Measurements from ENCODE around the gene PDE6A.

PDE6A gene

GRCh38 chr5:149962601-149963300 lies 18.2 kb upstream of the PDE6A start:
- Mint-ChIP-seq H3K4me1 (peaks cover 31% of the 10 kb centered on the region), H3K9me3 (no peaks in the 10 kb centered on the region), H3K27ac (no peak overlapping the region), H3K4me3 (peak overlapping the region in 1 of 3 experiments; percentile 89), H3K36me3 (ENCODE audit: low read depth) (no peaks in the 10 kb centered on the region), H3K27me3 (ENCODE audit: low read depth) (no peaks in the 10 kb centered on the region)
- no peak for TF ChIP-seq CTCF (IDR thresholded peaks at IDR 0.05; ENCODE audit: unreplicated experiment in 3 of 3)

- TF ChIP-seq CTCF (IDR thresholded peaks at IDR 0.05; ENCODE audit: unreplicated experiment in 3 of 3) = peak; percentile 46 to 60 (median 50)
- Mint-ChIP-seq H3K4me3 (peak overlapping the region; percentile 87 to 89 (median 87)), H3K9me3 (no peaks in the 10 kb centered on the region), H3K27me3 (ENCODE audit: low read depth) (no peaks in the 10 kb centered on the region), H3K4me1 (peaks cover 31% of the 10 kb centered on the region), H3K27ac (peak overlapping the region; percentile 37 to 87 (median 65)), H3K36me3 (ENCODE audit: low read depth) (no peaks in the 10 kb centered on the region)
These were observed 17.4 kb upstream of the PDE6A start for GRCh38 chr5:149961957-149962409.

- Mint-ChIP-seq H3K4me1 (peaks cover 31% of the 10 kb centered on the region), H3K9me3 (no peaks in the 10 kb centered on the region), H3K4me3 (peak overlapping the region; percentile 87 to 89 (median 87)), H3K36me3 (ENCODE audit: low read depth) (no peaks in the 10 kb centered on the region), H3K27me3 (ENCODE audit: low read depth) (no peaks in the 10 kb centered on the region), H3K27ac (peak overlapping the region; percentile 37 to 87 (median 65))
- TF ChIP-seq CTCF (IDR thresholded peaks at IDR 0.05; ENCODE audit: unreplicated experiment in 3 of 3) = no peak
These were observed 16.6 kb upstream of the PDE6A start for GRCh38 chr5:149961186-149961685.

GRCh38 chr5:149960272-149961185 lies 15.9 kb upstream of the PDE6A start, which contains the start of gene SLC26A2:
Gene SLC26A2, plus strand, starts transcription at chr5:149960758. Its CDS starts 16,895 bp downstream, at chr5:149977653.
- Mint-ChIP-seq H3K27me3 (ENCODE audit: low read depth) (no peaks in the 10 kb centered on the region), H3K9me3 (no peaks in the 10 kb centered on the region), H3K4me1 (peaks cover 31% of the 10 kb centered on the region), H3K27ac (peak within 1 kb of the TSS; percentile 97 to 100 (median 99)), H3K4me3 (peak within 1 kb of the TSS; percentile 87 to 90 (median 90)), H3K36me3 (ENCODE audit: low read depth) (no peaks in the 10 kb centered on the region)
- no peak for TF ChIP-seq CTCF (IDR thresholded peaks at IDR 0.05; ENCODE audit: unreplicated experiment in 3 of 3)

GRCh38 chr5:149959406-149960236 lies 15.0 kb upstream of the PDE6A start:
- no peaks in the 10 kb centered on the region for H3K27me3 Mint-ChIP-seq (ENCODE audit: low read depth)
- H3K9me3 Mint-ChIP-seq = no peaks in the 10 kb centered on the region
- H3K4me3 Mint-ChIP-seq = peak overlapping the region; percentile 87 to 90 (median 90)
- peak; percentile 42 to 53 (median 46) for TF ChIP-seq CTCF (IDR thresholded peaks at IDR 0.05; ENCODE audit: unreplicated experiment in 3 of 3)
- H3K27ac Mint-ChIP-seq = peak overlapping the region; percentile 97 to 100 (median 99)
- no peaks in the 10 kb centered on the region for H3K36me3 Mint-ChIP-seq (ENCODE audit: low read depth)
- H3K4me1 Mint-ChIP-seq = peaks cover 31% of the 10 kb centered on the region

Data from nephron (organoid).